Measurements from ENCODE around the gene ART4. TPM values are rescaled to one million over a fixed set of nuclear protein-coding genes. Genes with fewer than 3 reads are reported as not detected.

The ART4 gene
- polyA plus RNA-seq, 1 experiment = 0.12 TPM

- DNase-seq (ENCODE audit: low read depth) = no peak
- Histone ChIP-seq H3K27me3 (ENCODE audit: control insufficient read depth, insufficient read depth, low read length) (no peaks in the 10 kb centered on the region), H3K36me3 (ENCODE audit: control insufficient read depth, insufficient read depth, low read length) (peaks cover 4% of the 10 kb centered on the region; the same call in 1 of the 2 replicates), H3K4me3 (ENCODE audit: low read depth, low read length) (peak overlapping the region; percentile 100)
- TF ChIP-seq CTCF (IDR thresholded peaks at IDR 0.05; ENCODE audit: insufficient read depth, low read depth, low read length) = no peak
- CTCF ChIA-PET = interaction anchor here (0.6 to 2.6 kb wide), 5 partner anchors 8 to 32 kb away, joined by 3 to 15 read pairs (median 4); a partner anchor contains a TSS
- POLR2A ChIA-PET = interaction anchor here (1.8 kb wide), 2 partner anchors 27 to 31 kb away, joined by 8 to 10 read pairs; a partner anchor contains a TSS
These were observed 41.1 kb downstream of the ART4 start for GRCh38 chr12:14802247-14802646.

- ChIA-PET POLR2A (interaction anchor here (0.7 kb wide), 1 partner anchor 26 kb away, joined by 5 read pairs; no protein-coding TSS in a partner anchor), CTCF (interaction anchor here (1.2 kb wide), 1 partner anchor 11 kb away, joined by 3 read pairs; no protein-coding TSS in a partner anchor)
- Histone ChIP-seq H3K36me3 (ENCODE audit: control insufficient read depth, insufficient read depth, low read length) (peaks cover 9% of the 10 kb centered on the region; the same call in 1 of the 2 replicates), H3K4me3 (ENCODE audit: low read depth, low read length) (no peak overlapping the region), H3K27me3 (ENCODE audit: control insufficient read depth, insufficient read depth, low read length) (no peaks in the 10 kb centered on the region)
- DNase-seq (ENCODE audit: low read depth) = no peak
- TF ChIP-seq CTCF (IDR thresholded peaks at IDR 0.05; ENCODE audit: insufficient read depth, low read depth, low read length) = no peak
These were observed 48.3 kb downstream of the ART4 start for GRCh38 chr12:14795028-14795448.

GRCh38 chr12:14785568-14785967 is 57.8 kb downstream of the ART4 start:
- no peak overlapping the region for H3K4me3 ChIP-seq (ENCODE audit: low read depth, low read length)
- no peak for TF ChIP-seq CTCF (IDR thresholded peaks at IDR 0.05; ENCODE audit: insufficient read depth, low read depth, low read length)
- no peaks in the 10 kb centered on the region for H3K27me3 ChIP-seq (ENCODE audit: control insufficient read depth, insufficient read depth, low read length)
- peaks cover 5% of the 10 kb centered on the region; the same call in 1 of the 2 replicates for H3K36me3 ChIP-seq (ENCODE audit: control insufficient read depth, insufficient read depth, low read length)
- no peak for DNase-seq (ENCODE audit: low read depth)
- ChIA-PET CTCF (interaction anchor here (0.7 kb wide), 1 partner anchor 15 kb away, joined by 3 read pairs; no protein-coding TSS in a partner anchor), POLR2A (interaction anchor here (0.6 kb wide), 1 partner anchor 10 kb away, joined by 4 read pairs; no protein-coding TSS in a partner anchor)

GRCh38 chr12:14784471-14784870 is 58.9 kb downstream of the ART4 start:
- no peak for TF ChIP-seq CTCF (IDR thresholded peaks at IDR 0.05; ENCODE audit: insufficient read depth, low read depth, low read length)
- ChIA-PET POLR2A (no interaction called here), CTCF (interaction anchor here (1.0 to 1.4 kb wide), 3 partner anchors 11 to 41 kb away, joined by 3 read pairs; a partner anchor contains a TSS)
- Histone ChIP-seq H3K27me3 (ENCODE audit: control insufficient read depth, insufficient read depth, low read length) (no peaks in the 10 kb centered on the region), H3K4me3 (ENCODE audit: low read depth, low read length) (no peak overlapping the region), H3K36me3 (ENCODE audit: control insufficient read depth, insufficient read depth, low read length) (peaks cover 2% of the 10 kb centered on the region; the same call in 1 of the 2 replicates)
- DNase-seq (ENCODE audit: low read depth) = no peak

GRCh38 chr12:14782756-14783155 is 60.6 kb downstream of the ART4 start:
- POLR2A ChIA-PET = no interaction called here

More at GRCh38 chr12:14782756-14783155, 60.6 kb downstream of the ART4 start:
- Histone ChIP-seq H3K27me3 (ENCODE audit: control insufficient read depth, insufficient read depth, low read length) (no peaks in the 10 kb centered on the region), H3K36me3 (ENCODE audit: control insufficient read depth, insufficient read depth, low read length) (peaks cover 2% of the 10 kb centered on the region; the same call in 1 of the 2 replicates), H3K4me3 (ENCODE audit: low read depth, low read length) (no peak overlapping the region)
- CTCF ChIA-PET = interaction anchor here (1.3 kb wide), 1 partner anchor 12 kb away, joined by 3 read pairs; a partner anchor contains a TSS
- no peak for TF ChIP-seq CTCF (IDR thresholded peaks at IDR 0.05; ENCODE audit: insufficient read depth, low read depth, low read length)
- DNase-seq (ENCODE audit: low read depth) = no peak

Data from BJ (cell line).